Measurements from ENCODE around the gene CEP112.

CEP112 gene

GRCh38 chr17:66044083-66044482, 147.8 kb downstream of the CEP112 start:
- TF ChIP-seq HDGF (IDR thresholded peaks at IDR 0.05; ENCODE audit: borderline replicate concordance), result no peak
- POLR2A ChIA-PET, result no interaction called here
- CTCF ChIA-PET, result no interaction called here
- no peak for DNase-seq (ENCODE audit: extremely low spot score)

GRCh38 chr17:66043419-66043818, 148.5 kb downstream of the CEP112 start:
- POLR2A ChIA-PET, result no interaction called here
- no peak for DNase-seq (ENCODE audit: extremely low spot score)
- CTCF ChIA-PET, result no interaction called here
- no peak for TF ChIP-seq ARNT (IDR thresholded peaks at IDR 0.05)
- TF ChIP-seq FOXK2 (IDR thresholded peaks at IDR 0.05), result no peak
- no peak for TF ChIP-seq NFRKB (IDR thresholded peaks at IDR 0.05)
- TF ChIP-seq SP1 (IDR thresholded peaks at IDR 0.05), result no peak
- TF ChIP-seq ELF4 (IDR thresholded peaks at IDR 0.05), result no peak
- TF ChIP-seq FOXM1 (IDR thresholded peaks at IDR 0.05; ENCODE audit: borderline replicate concordance), result no peak
- TF ChIP-seq HDGF (IDR thresholded peaks at IDR 0.05; ENCODE audit: borderline replicate concordance), result no peak
- no peak for TF ChIP-seq FOXA1 (IDR thresholded peaks at IDR 0.05)

GRCh38 chr17:66040402-66040801, 151.5 kb downstream of the CEP112 start:
- CTCF ChIA-PET, result interaction anchor here (0.8 kb wide), 1 partner anchor 746 kb away, joined by 3 read pairs; no protein-coding TSS in a partner anchor
- no peak for TF ChIP-seq BHLHE40 (IDR thresholded peaks at IDR 0.05; ENCODE audit: borderline replicate concordance)
- TF ChIP-seq CTBP1 (IDR thresholded peaks at IDR 0.05; ENCODE audit: borderline replicate concordance), result no peak
- no peak for TF ChIP-seq ARNT (IDR thresholded peaks at IDR 0.05)
- no peak for TF ChIP-seq ELF4 (IDR thresholded peaks at IDR 0.05)
- no peak for TF ChIP-seq FOXK2 (IDR thresholded peaks at IDR 0.05)
- no peak for TF ChIP-seq HDGF (IDR thresholded peaks at IDR 0.05; ENCODE audit: borderline replicate concordance)
- no peak for TF ChIP-seq NFRKB (IDR thresholded peaks at IDR 0.05)
- TF ChIP-seq PKNOX1 (IDR thresholded peaks at IDR 0.05), result no peak
- no peak for TF ChIP-seq SUZ12 (IDR thresholded peaks at IDR 0.05)
- no peak for TF ChIP-seq TARDBP (IDR thresholded peaks at IDR 0.05)
- POLR2A ChIA-PET, result no interaction called here
- no peak for DNase-seq (ENCODE audit: extremely low spot score)

DNA sequence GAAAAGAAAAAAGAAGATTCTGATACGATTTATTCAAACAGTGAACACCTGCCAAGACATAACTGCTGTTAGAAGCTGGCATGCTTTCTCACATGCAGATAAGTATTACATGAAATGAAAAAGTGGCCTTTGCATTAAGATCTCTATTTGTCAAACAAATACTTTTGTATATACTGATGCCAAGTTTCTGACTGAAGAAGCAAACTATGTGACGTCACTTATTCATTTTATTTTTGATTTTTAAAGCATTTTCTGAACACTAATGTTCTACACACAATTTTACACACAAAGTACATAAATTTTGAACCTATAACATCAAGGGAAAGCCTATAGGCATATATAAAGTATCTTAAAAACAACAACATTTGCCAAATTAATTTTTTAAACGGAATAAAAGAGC, 153.8 kb downstream of the CEP112 start:
- ChIA-PET CTCF (no interaction called here), POLR2A (no interaction called here)
- TF ChIP-seq BHLHE40 (IDR thresholded peaks at IDR 0.05; ENCODE audit: borderline replicate concordance) (no peak), ZNF384 (IDR thresholded peaks at IDR 0.05) (no peak), FOXA1 (IDR thresholded peaks at IDR 0.05) (no peak), SUZ12 (IDR thresholded peaks at IDR 0.05) (no peak), ARNT (IDR thresholded peaks at IDR 0.05) (no peak), FOXK2 (IDR thresholded peaks at IDR 0.05) (no peak), TARDBP (IDR thresholded peaks at IDR 0.05) (no peak), L3MBTL2 (conservative IDR thresholded peaks at IDR 0.05) (no peak), NFRKB (IDR thresholded peaks at IDR 0.05) (no peak), ELF4 (IDR thresholded peaks at IDR 0.05) (no peak), HDGF (IDR thresholded peaks at IDR 0.05; ENCODE audit: borderline replicate concordance) (no peak)
- DNase-seq (ENCODE audit: extremely low spot score), result no peak

DNA sequence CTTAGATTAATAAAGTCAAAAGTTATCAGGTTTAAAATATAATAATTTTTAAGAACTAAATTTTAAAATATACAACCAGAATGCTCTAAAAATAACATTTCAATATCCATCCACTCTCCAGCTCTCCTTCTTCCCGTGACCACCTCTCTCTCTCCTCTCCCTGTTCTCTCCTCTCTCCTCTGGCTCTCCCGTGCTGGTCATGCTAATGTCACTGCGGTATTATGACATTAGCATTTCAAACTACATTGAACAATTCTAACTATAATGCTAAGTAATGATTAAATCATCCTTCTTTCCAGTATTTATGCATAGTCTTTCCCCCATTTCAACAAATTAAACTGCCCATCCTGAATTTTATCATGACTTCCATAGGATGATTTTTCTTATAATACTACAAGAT, 154.7 kb downstream of the CEP112 start:
- no peak for TF ChIP-seq ARNT (IDR thresholded peaks at IDR 0.05)
- no peak for TF ChIP-seq PKNOX1 (IDR thresholded peaks at IDR 0.05)
- no peak for TF ChIP-seq TARDBP (IDR thresholded peaks at IDR 0.05)
- TF ChIP-seq FOXK2 (IDR thresholded peaks at IDR 0.05), result no peak
- no peak for TF ChIP-seq HDGF (IDR thresholded peaks at IDR 0.05; ENCODE audit: borderline replicate concordance)
- no peak for TF ChIP-seq NFRKB (IDR thresholded peaks at IDR 0.05)
- TF ChIP-seq L3MBTL2 (conservative IDR thresholded peaks at IDR 0.05), result no peak
- TF ChIP-seq LEF1 (IDR thresholded peaks at IDR 0.05; ENCODE audit: borderline replicate concordance), result no peak
- no peak for TF ChIP-seq SP1 (IDR thresholded peaks at IDR 0.05)
- TF ChIP-seq BHLHE40 (IDR thresholded peaks at IDR 0.05; ENCODE audit: borderline replicate concordance), result no peak
- CTCF ChIA-PET, result no interaction called here
- no peak for DNase-seq (ENCODE audit: extremely low spot score)
- POLR2A ChIA-PET, result no interaction called here

GRCh38 chr17:66032082-66032712, 159.7 kb downstream of the CEP112 start:
- TF ChIP-seq BHLHE40 (IDR thresholded peaks at IDR 0.05; ENCODE audit: borderline replicate concordance) (no peak), HDGF (IDR thresholded peaks at IDR 0.05; ENCODE audit: borderline replicate concordance) (no peak), SUZ12 (IDR thresholded peaks at IDR 0.05) (no peak), CTBP1 (IDR thresholded peaks at IDR 0.05; ENCODE audit: borderline replicate concordance) (no peak), FOXA1 (IDR thresholded peaks at IDR 0.05) (no peak), NFRKB (IDR thresholded peaks at IDR 0.05) (no peak), ZNF384 (IDR thresholded peaks at IDR 0.05) (no peak), PKNOX1 (IDR thresholded peaks at IDR 0.05) (no peak)
- CTCF ChIA-PET, result no interaction called here
- POLR2A ChIA-PET, result no interaction called here
- DNase-seq (ENCODE audit: extremely low spot score), result no peak

DNA sequence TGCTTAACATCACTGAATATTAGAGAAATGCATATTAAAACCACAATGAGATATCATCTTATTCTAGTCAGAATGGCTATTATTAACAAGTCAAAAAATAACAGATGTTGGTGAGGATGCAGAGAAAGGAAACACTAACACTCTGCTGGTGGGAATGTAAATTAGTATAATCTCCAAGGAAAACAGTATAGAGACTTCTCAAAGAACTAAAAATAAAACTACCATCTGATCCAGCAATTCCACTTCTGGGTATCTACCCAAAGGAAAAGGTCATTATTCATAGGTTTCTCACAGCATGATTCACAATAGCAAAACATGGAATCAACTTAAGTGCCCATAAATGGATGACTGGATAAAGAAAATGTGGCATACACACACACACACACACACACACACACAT, 166.4 kb downstream of the CEP112 start:
- no peak for DNase-seq (ENCODE audit: extremely low spot score)
- CTCF ChIA-PET, result no interaction called here
- TF ChIP-seq TARDBP (IDR thresholded peaks at IDR 0.05), result no peak
- TF ChIP-seq ELF4 (IDR thresholded peaks at IDR 0.05), result no peak
- no peak for TF ChIP-seq FOXK2 (IDR thresholded peaks at IDR 0.05)
- TF ChIP-seq SP1 (IDR thresholded peaks at IDR 0.05), result no peak
- TF ChIP-seq BHLHE40 (IDR thresholded peaks at IDR 0.05; ENCODE audit: borderline replicate concordance), result no peak
- no peak for TF ChIP-seq ZNF384 (IDR thresholded peaks at IDR 0.05)
- no peak for TF ChIP-seq NFRKB (IDR thresholded peaks at IDR 0.05)
- TF ChIP-seq SUZ12 (IDR thresholded peaks at IDR 0.05), result no peak
- TF ChIP-seq CTBP1 (IDR thresholded peaks at IDR 0.05; ENCODE audit: borderline replicate concordance), result no peak
- no peak for TF ChIP-seq FOXA1 (IDR thresholded peaks at IDR 0.05)
- no peak for TF ChIP-seq PKNOX1 (IDR thresholded peaks at IDR 0.05)
- TF ChIP-seq HDGF (IDR thresholded peaks at IDR 0.05; ENCODE audit: borderline replicate concordance), result no peak
- POLR2A ChIA-PET, result no interaction called here

Data from HEK293T (cell line).